GM18907 (cell line): ENCODE results near the gene COPG1.

ENCODE experiments used
- ATAC-seq: cut with Tn5 transposase; IDR thresholded peaks from one replicate; pipeline ENCODE4 v1.9.1; 2021; ENCODE audit warnings: mild to moderate bottlenecking, moderate library complexity; ENCODE audit not compliant: unreplicated experiment

The COPG1 gene

GRCh38 chr3:129312671-129313414 lies 63.4 kb downstream of the COPG1 start:
- no peak for ATAC-seq

- ATAC-seq = no peak
These were observed 63.9 kb downstream of the COPG1 start for GRCh38 chr3:129313415-129313664.

GRCh38 chr3:129313665-129314385 lies 64.4 kb downstream of the COPG1 start:
- no peak for ATAC-seq

GRCh38 chr3:129314386-129315222 lies 65.2 kb downstream of the COPG1 start:
- peak; percentile 33 for ATAC-seq

- ATAC-seq = no peak
These were observed 66.0 kb downstream of the COPG1 start for GRCh38 chr3:129315223-129315997.

- ATAC-seq = no peak
These were observed 66.5 kb downstream of the COPG1 start for GRCh38 chr3:129315998-129316247.

GRCh38 chr3:129316248-129317013 lies 67.0 kb downstream of the COPG1 start:
- ATAC-seq = peak; percentile 38

GRCh38 chr3:129317014-129317771 lies 67.8 kb downstream of the COPG1 start:
- no peak for ATAC-seq

- ATAC-seq = no peak
These were observed 68.4 kb downstream of the COPG1 start for GRCh38 chr3:129317848-129318247.

- ATAC-seq = no peak
These were observed 69.5 kb downstream of the COPG1 start for GRCh38 chr3:129318921-129319320.

GRCh38 chr3:129320261-129320660 lies 70.9 kb downstream of the COPG1 start:
- ATAC-seq = no peak

- no peak for ATAC-seq
These were observed 71.5 kb downstream of the COPG1 start for GRCh38 chr3:129320825-129321487.

- ATAC-seq = no peak
These were observed 72.5 kb downstream of the COPG1 start for GRCh38 chr3:129321887-129322286.

GRCh38 chr3:129323651-129324294 lies 74.4 kb downstream of the COPG1 start:
- no peak for ATAC-seq

GRCh38 chr3:129324855-129325254 lies 75.4 kb downstream of the COPG1 start:
- ATAC-seq = no peak

- ATAC-seq = no peak
These were observed 76.0 kb downstream of the COPG1 start for GRCh38 chr3:129325383-129325782.

- ATAC-seq = no peak
These were observed 76.7 kb downstream of the COPG1 start for GRCh38 chr3:129326138-129326537.

- no peak for ATAC-seq
These were observed 77.2 kb downstream of the COPG1 start for GRCh38 chr3:129326595-129326994.
